T-helper 1 cell (primary cell): ENCODE measurements around the gene ABCA7.
A peak's percentile ranks its signal among the peaks of the same experiment; 100 is the strongest.
"Not testable (repeated sequence)": the region's sequence is repeated elsewhere in the genome, so short reads cannot be mapped to it uniquely, and the experiment has no call there.

Experiments
- DNase-seq, 5 donors: peaks; one replicate each; pipeline ENCODE4 v3.0.0-alpha.2; 2012 to 2020

Gene ABCA7

GRCh38 chr19:1105873-1106840 is 66.2 kb downstream of the ABCA7 start:
- DNase-seq: no peak

- no peak for DNase-seq
Observed at GRCh38 chr19:1106841-1107660, 67.1 kb downstream of the ABCA7 start.

- no peak for DNase-seq
Observed at GRCh38 chr19:1107661-1108261, 67.9 kb downstream of the ABCA7 start.

GRCh38 chr19:1108291-1109031 is 68.6 kb downstream of the ABCA7 start:
- no peak for DNase-seq

- DNase-seq: no peak
Observed at GRCh38 chr19:1109032-1109551, 69.2 kb downstream of the ABCA7 start.

- DNase-seq: no peak
Observed at GRCh38 chr19:1109697-1110671, 70.1 kb downstream of the ABCA7 start.

- DNase-seq: no peak
Observed at GRCh38 chr19:1110809-1111640, 71.1 kb downstream of the ABCA7 start.

GRCh38 chr19:1111641-1112267 is 71.8 kb downstream of the ABCA7 start:
- no peak for DNase-seq

- DNase-seq: no peak
Observed at GRCh38 chr19:1112268-1113029, 72.5 kb downstream of the ABCA7 start.

- peak; percentile 71 to 84 (median 78) for DNase-seq
Observed at GRCh38 chr19:1113030-1113985, 73.4 kb downstream of the ABCA7 start.

- DNase-seq: no peak
Observed at GRCh38 chr19:1113986-1114483, 74.1 kb downstream of the ABCA7 start.

- not testable (repeated sequence) for DNase-seq
Observed at GRCh38 chr19:1114728-1115127, 74.8 kb downstream of the ABCA7 start.
